ENCODE measurements around the gene USP36.

USP36 gene

DNA sequence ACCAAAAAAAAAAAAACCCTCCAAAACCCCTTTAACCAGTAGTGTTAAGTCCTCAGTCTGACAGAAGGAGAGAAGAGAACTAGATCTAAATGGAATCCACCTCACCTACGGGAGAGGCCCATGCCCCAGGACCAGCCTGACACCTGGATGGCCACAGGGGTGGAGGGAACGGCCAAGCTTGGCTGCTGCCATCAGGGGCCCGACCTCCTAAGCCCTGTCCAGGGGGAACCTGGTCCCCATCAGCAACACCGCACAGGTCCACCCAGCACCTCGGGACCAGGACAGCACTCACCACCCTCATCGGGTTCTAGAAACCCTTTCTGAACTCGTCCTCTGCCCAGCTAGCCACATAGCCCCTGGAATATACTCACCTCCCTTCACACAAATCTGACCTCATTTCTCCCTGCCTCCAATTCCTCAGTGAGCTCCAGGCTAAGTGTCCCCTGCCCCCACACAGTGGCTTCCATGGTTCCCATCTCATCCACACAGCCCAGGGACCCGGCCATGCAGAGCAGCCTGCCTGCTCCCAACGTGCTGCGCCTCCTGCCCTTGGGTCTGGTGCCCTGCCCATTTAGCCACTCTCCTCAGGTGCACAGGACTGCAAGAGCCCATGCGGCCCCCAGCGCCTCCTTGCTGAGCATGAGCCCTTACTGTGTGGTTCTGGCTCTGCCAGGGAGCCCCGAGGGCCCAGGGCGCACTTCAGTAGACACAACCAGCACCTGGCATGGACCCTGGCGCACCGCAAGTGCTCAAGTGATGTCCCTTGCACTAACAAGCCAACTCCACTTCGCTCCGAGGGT lies 40.3 kb downstream of the USP36 start:
- H3K27ac ChIP-seq = no peak overlapping the region
- TF ChIP-seq CTCF (IDR thresholded peaks at IDR 0.05) (no peak), ZFX (IDR thresholded peaks at IDR 0.05; ENCODE audit: borderline replicate concordance) (no peak)

GRCh38 chr17:78798695-78799559 lies 41.7 kb downstream of the USP36 start:
- H3K27ac ChIP-seq = no peak overlapping the region
- TF ChIP-seq CTCF (IDR thresholded peaks at IDR 0.05) = peak; percentile 49
- TF ChIP-seq ZFX (IDR thresholded peaks at IDR 0.05; ENCODE audit: borderline replicate concordance) = no peak

GRCh38 chr17:78797691-78798585 lies 42.7 kb downstream of the USP36 start:
- no peak overlapping the region for H3K27ac ChIP-seq
- TF ChIP-seq ZFX (IDR thresholded peaks at IDR 0.05; ENCODE audit: borderline replicate concordance) = no peak

DNA sequence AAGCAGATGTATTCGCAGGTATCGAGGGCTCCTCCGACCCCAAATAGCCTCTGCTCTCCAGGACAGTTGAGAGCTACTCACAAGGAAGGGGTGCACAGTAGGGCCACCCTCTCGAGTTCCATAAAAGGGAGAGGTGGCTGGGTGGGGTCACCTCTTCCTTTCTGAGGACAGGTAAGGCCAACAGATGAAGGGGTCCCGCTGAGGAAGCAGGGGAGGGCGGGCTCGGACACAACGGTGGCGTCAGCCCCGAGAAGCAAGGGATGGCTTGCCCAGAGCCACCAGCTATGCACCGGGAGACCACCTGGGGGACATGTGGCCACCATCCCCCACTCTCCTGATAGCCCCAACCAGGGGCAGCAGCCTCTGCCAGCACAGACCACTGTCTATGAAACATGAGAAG lies 43.4 kb downstream of the USP36 start:
- TF ChIP-seq CTCF (IDR thresholded peaks at IDR 0.05) (no peak), ZFX (IDR thresholded peaks at IDR 0.05; ENCODE audit: borderline replicate concordance) (no peak)
- no peak overlapping the region for H3K27ac ChIP-seq

DNA sequence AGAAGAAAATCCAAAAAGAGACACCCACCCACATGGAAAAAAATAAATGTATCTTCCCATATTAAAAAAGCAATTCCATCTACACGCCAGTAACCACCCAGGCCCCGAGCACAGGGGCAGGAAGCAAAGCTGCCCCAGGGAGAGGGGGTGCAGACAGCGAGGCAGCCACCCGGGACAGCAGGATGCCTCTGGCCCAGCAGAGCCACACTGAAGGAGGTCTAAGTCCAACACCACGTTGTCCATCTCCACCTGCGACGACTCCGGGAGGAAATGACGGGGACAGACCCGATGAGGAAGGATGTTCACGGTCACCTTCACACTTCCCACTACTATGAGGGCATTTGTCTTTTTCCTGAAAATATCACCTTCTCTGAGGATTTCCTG lies 44.1 kb downstream of the USP36 start:
- no peak overlapping the region for H3K27ac ChIP-seq
- TF ChIP-seq ZFX (IDR thresholded peaks at IDR 0.05; ENCODE audit: borderline replicate concordance) (no peak), CTCF (IDR thresholded peaks at IDR 0.05) (no peak)

GRCh38 chr17:78795861-78796516 lies 44.6 kb downstream of the USP36 start:
- H3K27ac ChIP-seq = no peak overlapping the region
- TF ChIP-seq ZFX (IDR thresholded peaks at IDR 0.05; ENCODE audit: borderline replicate concordance) (no peak), CTCF (IDR thresholded peaks at IDR 0.05) (no peak)

Measured in 22Rv1 (cell line).